HG02588 (cell line): ENCODE results near the gene YDJC.
"Not testable (repeated sequence)": the region's sequence is repeated elsewhere in the genome, so short reads cannot be mapped to it uniquely, and the experiment has no call there.

ENCODE experiments used
- ATAC-seq: cut with Tn5 transposase; IDR thresholded peaks from one replicate; pipeline ENCODE4 v1.9.1; 2021; ENCODE audit warnings: mild to moderate bottlenecking, moderate library complexity; ENCODE audit not compliant: unreplicated experiment

The YDJC gene

DNA sequence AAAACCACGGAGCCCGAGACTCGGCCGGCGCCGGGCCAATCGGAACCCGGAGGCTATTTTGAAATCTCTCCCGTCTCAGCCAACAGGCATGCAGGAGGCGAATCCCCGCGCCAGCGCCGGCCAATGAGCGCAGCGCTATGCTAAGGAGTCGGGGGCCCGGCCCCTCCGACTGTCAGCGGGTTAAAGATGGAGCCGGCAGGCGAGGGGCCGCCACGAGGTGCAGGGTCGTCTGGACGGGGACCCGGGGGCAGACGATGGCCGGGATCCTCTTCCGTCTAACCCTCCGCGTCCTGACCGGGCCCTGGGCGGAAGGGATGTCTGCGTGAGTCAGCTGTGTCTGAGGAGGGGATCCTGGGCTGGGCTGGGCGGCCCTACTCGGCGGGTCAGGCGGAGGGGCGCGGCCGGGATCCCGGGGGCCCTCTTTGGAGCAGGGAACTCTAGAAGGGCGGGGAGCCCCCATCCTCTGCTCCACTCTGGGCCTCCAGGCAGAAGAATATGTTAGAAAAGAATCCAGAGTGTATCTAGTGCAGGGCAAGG lies 22.3 kb upstream of the YDJC start:
- peak; percentile 83 for ATAC-seq

DNA sequence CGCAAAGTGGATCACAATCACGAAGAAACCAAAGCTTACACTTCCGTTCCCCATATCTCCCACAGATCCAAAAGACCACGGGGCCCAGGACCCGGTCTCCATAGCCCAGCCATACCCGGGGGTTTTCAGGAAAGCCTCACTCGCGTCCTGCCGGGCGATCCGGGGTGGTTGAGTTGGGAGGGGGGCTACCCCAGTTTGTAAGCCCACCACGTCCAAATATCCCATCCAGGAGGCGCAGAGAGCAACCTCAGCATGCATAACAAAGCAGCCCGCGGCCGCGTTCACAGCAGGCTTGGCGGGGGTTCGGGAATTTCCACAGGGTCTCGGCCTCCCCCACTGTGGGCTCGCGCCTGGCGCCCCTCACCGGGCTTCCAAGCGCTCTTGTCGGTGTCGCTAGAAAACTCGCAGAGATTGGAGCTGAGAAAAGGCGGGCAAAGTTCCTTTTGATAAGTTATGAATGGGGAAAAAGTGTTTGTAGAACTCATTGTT lies 21.7 kb upstream of the YDJC start:
- ATAC-seq = peak; percentile 28

- no peak for ATAC-seq
These were observed 21.1 kb upstream of the YDJC start for GRCh38 chr22:21650823-21651520.

DNA sequence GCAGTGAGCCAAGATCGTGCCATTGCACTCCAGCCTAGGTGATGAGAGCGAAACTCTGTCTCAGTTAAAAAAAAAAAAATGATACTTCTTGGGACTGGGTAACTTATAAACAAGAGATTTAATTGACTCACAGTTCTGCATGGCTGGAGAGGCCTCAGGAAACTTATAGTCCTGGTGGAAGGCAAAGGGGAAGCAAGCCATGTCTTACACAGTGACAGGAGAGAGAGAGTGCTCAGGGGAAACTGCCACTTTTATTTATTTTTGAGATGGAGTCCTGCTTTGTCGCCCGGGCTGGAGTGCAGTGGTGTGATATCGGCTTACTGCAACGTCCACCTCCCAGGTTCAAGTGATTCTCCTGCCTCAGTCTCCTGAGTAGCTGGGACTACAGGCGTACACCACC lies 20.5 kb upstream of the YDJC start:
- ATAC-seq = no peak

DNA sequence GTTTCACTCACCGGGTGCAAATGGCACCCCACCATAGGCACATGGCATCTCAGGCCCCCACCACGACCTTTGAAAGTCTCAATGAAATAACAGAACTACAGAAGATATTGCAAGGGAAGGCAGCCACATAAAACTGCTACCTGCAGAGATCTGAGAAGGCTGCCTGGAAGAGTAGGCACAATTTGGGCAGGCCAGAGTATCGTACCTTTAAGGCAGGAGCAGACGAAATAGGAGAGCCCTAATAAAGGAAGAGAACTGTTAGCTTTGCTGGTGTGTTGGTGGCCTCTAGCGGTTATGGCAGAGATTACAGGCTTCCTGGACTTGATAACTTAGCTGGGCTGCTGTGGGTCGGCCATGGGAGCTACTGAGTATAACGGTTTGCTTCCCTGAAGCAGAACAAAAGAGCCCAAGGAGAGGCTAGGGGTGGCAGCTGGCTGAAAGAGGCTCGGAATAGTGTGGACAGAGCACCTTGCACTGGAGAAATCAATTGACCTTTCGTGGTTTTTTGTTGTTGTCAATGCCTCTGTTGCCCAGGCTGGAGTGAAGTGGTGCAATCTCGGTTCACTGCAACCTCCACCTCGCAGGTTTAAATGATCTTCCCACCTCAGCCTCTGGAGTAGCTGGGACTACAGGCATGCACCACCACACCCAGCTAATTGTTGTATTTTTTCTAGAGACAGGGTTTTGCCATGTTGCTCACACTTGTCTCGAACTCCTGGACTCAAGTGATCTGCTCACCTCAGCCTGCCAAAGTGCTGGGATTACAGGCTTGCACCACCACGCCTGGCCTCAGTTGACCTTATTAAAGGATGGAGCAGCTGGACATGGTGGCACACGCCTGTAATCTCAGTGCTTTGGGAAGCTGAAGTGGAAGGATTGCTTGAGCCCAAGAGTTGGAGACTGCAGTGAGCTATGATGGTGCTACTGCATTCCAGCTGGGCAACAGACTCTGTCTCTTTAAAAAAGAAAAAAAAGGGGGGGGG lies 17.1 kb upstream of the YDJC start:
- ATAC-seq = no peak

DNA sequence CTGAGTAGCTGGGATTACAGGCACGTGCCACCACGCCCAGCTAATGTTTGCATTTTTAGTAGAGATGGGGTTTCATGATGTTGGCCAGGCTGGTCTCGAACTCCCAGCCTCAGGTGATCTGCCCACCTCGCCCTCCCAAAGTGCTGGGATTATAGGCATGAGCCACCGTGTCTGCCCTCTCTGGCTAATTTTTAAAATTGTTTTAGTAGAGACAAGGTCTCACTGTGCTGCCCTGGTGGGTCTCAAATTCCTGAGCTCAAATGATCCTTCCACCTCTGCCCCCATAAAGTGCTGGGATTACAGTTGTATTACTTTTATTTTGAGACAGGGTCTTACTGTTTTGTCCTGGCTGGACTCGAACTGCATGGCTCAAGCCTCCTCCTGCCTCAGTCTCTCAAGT lies 15.7 kb upstream of the YDJC start:
- ATAC-seq = not testable (repeated sequence)

DNA sequence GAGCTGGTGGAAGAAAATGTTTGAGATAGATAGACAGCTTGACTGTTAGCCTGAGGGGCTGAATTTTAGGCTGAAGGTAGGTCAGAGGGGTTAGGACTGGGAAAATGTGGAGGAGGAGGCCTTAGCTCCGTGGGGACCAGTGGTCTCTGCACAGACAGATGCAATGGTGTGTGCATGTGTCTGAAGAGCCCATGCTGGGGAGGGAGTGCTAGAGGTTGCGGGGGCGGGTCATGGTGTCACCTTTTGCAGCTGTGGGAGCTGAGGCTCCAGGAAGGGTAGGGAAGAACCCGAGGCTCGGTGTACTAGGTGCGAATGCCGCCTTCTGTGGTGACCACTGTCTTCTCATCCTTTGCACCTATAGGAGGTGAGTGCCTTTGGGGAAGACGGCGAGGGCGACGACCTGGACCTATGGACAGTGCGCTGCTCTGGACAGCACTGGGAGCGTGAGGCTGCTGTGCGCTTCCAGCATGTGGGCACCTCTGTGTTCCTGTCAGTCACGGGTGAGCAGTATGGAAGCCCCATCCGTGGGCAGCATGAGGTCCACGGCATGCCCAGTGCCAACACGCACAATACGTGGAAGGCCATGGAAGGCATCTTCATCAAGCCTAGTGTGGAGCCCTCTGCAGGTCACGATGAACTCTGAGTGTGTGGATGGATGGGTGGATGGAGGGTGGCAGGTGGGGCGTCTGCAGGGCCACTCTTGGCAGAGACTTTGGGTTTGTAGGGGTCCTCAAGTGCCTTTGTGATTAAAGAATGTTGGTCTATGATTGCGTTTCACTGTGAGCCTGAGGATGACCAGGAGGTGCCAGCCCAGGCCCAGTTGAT lies 13.9 kb upstream of the YDJC start:
- ATAC-seq = no peak

GRCh38 chr22:21642584-21643448 lies 13.0 kb upstream of the YDJC start:
- no peak for ATAC-seq

DNA sequence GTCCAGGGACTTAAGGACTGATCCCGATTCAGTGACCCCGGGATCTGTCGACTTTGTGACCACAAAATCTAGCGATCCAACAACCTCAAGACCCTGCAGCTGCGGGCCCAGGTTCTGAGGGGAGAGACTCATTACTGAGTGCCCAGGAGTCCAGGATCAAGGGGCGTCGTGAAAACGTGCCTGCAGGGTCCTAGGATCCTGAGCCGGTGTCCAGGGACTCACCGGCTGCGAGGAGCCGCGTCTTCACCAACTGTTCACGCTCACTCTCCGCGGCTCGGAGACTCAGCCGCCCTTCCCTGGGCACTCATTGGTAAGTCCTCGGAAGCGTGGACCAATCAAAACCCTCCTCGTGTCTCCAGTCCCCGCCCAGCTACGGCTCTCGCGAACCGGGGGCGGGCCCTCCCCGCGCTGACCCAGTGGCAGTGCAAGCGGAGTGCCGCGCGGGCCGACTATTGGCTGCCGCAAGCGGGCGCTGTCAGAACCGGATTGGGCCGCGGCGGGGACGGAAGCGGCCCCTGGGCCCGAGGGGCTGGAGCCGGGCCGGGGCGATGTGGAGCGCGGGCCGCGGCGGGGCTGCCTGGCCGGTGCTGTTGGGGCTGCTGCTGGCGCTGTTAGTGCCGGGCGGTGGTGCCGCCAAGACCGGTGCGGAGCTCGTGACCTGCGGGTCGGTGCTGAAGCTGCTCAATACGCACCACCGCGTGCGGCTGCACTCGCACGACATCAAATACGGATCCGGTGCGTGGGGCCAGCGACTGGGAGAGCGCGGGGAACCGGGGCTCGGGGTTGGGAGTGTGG lies 12.2 kb upstream of the YDJC start, which contains the start of gene SDF2L1:
SDF2L1 (plus strand) TSS at position 514 of the 795 bp plus-strand sequence; CDS start at position 549, 35 bp downstream.
- ATAC-seq = peak; percentile 93

GRCh38 chr22:21641417-21641788 lies 11.6 kb upstream of the YDJC start:
- ATAC-seq = no peak

GRCh38 chr22:21640810-21641209 lies 11.0 kb upstream of the YDJC start:
- no peak for ATAC-seq

- no peak for ATAC-seq
These were observed 9.5 kb upstream of the YDJC start for GRCh38 chr22:21639359-21639758.

- ATAC-seq = not testable (repeated sequence)
These were observed 7.6 kb upstream of the YDJC start for GRCh38 chr22:21637450-21637849.

GRCh38 chr22:21636629-21637218 lies 6.9 kb upstream of the YDJC start:
- no peak for ATAC-seq

DNA sequence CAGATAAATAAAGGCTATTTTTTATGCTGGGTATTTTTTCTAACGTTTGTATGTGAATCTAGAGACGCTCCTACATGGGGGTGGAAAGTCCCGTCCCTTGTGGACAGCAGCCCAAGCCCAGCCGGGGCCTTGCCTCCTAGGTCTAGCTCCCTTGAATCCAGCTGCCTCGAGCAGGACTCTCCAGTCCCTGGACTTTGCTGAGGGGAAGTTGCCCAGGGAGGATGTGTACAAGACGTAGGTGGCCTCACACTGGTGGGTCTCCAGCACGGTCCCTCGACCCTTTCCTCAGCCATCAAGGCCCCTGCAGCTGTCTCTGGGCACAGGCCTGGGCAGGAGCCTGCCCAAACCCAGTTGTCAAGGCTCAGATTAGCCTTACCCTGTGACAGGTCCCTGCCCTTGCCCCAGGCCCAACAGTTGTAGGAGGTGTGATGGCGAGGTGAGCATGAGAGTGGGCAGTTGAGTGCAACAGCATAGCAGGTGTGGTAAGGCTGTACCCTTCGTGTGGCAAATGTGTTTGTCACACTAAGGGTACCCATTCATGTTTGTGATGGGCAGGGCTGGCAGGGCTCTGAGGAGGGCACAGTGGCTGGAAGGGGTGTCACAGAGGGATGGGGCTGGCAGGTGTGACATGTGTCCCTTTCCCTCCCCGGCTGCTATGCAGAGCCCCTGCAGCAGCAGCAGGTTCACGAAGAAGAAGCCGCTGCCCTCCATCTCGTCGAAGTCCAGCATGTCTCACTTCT lies 6.1 kb upstream of the YDJC start:
- no peak for ATAC-seq

- ATAC-seq = no peak
These were observed 5.0 kb upstream of the YDJC start for GRCh38 chr22:21634844-21635243.

GRCh38 chr22:21634081-21634480 lies 4.3 kb upstream of the YDJC start:
- ATAC-seq = no peak

- ATAC-seq = no peak
These were observed 3.7 kb upstream of the YDJC start for GRCh38 chr22:21633481-21633880.
